Stimulated activated CD4-positive, alpha-beta T cell treated with anti-CD3 and anti-CD28 coated beads, Interleukin-2, amount 100 ng/mL, for 24 hours (primary cell): Measurements from ENCODE around the gene GON7.

Source experiments
- DNase-seq, 2 donors: peaks; one replicate each; pipeline ENCODE4 v3.0.0-alpha.2; 2020

The GON7 gene

GRCh38 chr14:93156693-93157369 lies 50.0 kb downstream of the GON7 start:
- no peak for DNase-seq

GRCh38 chr14:93155667-93156066 lies 51.2 kb downstream of the GON7 start:
- no peak for DNase-seq

- no peak for DNase-seq
Measured at GRCh38 chr14:93153121-93153520, 53.7 kb downstream of the GON7 start.
